ENCODE measurements around the gene FSIP1.
A peak's percentile ranks its signal among the peaks of the same experiment; 100 is the strongest.

FSIP1 gene

DNA sequence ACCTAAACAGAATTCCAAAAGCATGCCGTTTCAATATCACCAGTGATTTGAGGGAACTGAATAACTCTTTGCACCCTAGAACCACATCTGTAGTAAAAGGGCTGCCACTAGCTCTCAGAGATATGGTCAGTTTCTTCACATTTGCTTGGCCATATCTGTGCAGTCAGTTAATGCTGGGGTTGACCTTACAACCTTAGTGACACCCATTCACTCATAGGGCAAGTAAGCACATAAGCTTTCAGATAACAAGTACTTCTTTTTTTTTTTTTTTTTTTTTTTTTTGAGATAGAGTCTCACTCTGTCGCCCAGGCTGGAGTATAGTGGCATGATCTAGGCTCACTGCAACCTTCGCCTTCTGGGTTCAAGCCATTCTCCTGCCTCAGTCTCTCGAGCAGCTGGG, 20.4 kb upstream of the FSIP1 start:
- H3K4me1 ChIP-seq: no peaks in the 10 kb centered on the region
- no peaks in the 10 kb centered on the region for H3K36me3 ChIP-seq
- TF ChIP-seq, protein P1, sequence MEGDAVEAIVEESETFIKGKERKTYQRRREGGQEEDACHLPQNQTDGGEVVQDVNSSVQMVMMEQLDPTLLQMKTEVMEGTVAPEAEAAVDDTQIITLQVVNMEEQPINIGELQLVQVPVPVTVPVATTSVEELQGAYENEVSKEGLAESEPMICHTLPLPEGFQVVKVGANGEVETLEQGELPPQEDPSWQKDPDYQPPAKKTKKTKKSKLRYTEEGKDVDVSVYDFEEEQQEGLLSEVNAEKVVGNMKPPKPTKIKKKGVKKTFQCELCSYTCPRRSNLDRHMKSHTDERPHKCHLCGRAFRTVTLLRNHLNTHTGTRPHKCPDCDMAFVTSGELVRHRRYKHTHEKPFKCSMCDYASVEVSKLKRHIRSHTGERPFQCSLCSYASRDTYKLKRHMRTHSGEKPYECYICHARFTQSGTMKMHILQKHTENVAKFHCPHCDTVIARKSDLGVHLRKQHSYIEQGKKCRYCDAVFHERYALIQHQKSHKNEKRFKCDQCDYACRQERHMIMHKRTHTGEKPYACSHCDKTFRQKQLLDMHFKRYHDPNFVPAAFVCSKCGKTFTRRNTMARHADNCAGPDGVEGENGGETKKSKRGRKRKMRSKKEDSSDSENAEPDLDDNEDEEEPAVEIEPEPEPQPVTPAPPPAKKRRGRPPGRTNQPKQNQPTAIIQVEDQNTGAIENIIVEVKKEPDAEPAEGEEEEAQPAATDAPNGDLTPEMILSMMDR (IDR thresholded peaks at IDR 0.05; ENCODE audit: low read depth, low read length): no peak
- H3K27me3 ChIP-seq: no peaks in the 10 kb centered on the region
- no peaks in the 10 kb centered on the region for H3K9me3 ChIP-seq
- DNase-seq: no peak
- H3K4me3 ChIP-seq (ENCODE audit: low read depth, low read length): no peak overlapping the region

DNA sequence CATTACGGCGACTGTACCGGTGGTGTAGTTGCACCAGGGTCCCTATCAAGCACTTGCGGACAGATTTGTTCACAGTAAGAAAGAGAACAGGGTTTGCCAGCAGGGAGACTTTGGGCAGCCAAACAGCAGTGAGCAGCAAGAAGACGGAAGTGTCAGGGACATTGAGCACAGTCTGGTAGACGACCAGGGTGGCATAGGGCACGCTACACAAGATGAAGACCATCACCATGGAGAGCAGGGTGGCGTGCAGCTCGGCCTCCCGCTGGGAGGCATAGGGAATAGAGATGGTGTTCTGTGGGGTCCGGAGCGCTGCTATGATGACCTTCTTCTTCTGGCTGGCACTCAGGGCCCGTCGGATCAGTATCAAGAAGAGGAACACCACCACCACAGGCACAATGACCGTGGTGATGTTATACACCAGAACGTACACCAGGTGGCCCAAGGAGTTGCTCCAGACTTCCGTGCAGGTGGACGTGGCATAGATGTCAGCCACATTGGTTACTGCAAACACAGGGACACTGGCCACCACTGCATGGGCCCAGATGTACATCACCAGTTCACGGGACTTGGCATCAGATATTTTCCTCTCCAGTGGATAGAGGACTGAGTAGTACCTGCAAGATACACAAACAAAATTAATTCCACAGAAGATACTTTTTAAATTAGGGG, 19.1 kb upstream of the FSIP1 start:
- H3K27me3 ChIP-seq: no peaks in the 10 kb centered on the region
- no peaks in the 10 kb centered on the region for H3K9me3 ChIP-seq
- no peak overlapping the region for H3K4me3 ChIP-seq (ENCODE audit: low read depth, low read length)
- H3K36me3 ChIP-seq: no peaks in the 10 kb centered on the region
- TF ChIP-seq, protein P1 (IDR thresholded peaks at IDR 0.05; ENCODE audit: low read depth, low read length): peak; percentile 54
- H3K4me1 ChIP-seq: no peaks in the 10 kb centered on the region
- DNase-seq: peak; percentile 51

DNA sequence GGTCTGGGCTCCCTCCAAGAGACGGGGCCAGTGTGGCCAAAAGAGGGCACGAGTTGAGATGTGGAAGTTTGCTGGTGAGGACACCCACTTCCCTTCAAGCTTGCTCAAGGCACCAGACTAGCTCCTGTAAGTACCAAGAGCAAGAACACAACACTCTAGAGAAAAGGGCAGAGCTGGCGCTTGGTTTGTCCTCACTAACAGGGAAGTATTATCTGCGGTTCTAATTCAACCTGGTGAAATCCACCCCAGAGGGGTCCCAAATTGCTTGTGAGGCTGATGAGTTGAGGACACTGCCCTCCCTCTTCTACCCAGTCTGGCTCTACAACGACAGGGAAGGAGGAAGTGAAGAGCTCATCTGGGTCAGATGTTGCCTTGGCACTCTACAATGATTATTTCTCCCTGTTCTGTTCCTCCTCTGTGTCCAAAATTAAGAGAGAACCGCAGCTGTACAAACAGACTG, 16.9 kb upstream of the FSIP1 start:
- H3K4me1 ChIP-seq: no peaks in the 10 kb centered on the region
- H3K36me3 ChIP-seq: no peaks in the 10 kb centered on the region
- no peaks in the 10 kb centered on the region for H3K27me3 ChIP-seq
- H3K9me3 ChIP-seq: no peaks in the 10 kb centered on the region
- H3K4me3 ChIP-seq (ENCODE audit: low read depth, low read length): no peak overlapping the region
- TF ChIP-seq, protein P1 (IDR thresholded peaks at IDR 0.05; ENCODE audit: low read depth, low read length): no peak
- DNase-seq: no peak

- no peak for DNase-seq
- H3K36me3 ChIP-seq: no peaks in the 10 kb centered on the region
- TF ChIP-seq, protein P1 (IDR thresholded peaks at IDR 0.05; ENCODE audit: low read depth, low read length): no peak
- peaks cover 7% of the 10 kb centered on the region for H3K4me1 ChIP-seq
- no peaks in the 10 kb centered on the region for H3K27me3 ChIP-seq
- no peaks in the 10 kb centered on the region for H3K9me3 ChIP-seq
- no peak overlapping the region for H3K4me3 ChIP-seq (ENCODE audit: low read depth, low read length)
Measured at GRCh38 chr15:39798382-39798781, 15.7 kb upstream of the FSIP1 start.

DNA sequence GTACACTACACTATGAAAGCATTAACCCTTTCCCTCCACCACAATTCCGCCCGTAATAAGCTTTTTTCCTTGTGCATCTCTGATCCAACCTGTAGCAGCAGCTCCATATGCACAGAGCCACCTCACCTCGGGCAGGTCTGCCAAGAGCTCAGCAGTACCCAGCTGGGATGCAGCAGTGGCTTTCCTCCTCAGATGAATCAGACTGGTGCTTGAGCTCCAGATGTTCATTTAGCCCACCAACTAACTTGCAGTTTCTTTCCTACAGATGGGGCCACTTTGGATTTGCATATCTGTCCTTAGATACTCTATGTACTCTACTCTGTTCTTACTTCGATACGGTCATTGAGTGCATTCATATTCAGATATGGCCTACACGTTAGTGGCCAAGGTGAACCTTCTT, 14.8 kb upstream of the FSIP1 start:
- no peak for DNase-seq
- Histone ChIP-seq H3K4me3 (ENCODE audit: low read depth, low read length) (no peak overlapping the region), H3K36me3 (no peaks in the 10 kb centered on the region), H3K4me1 (peaks cover 7% of the 10 kb centered on the region), H3K9me3 (no peaks in the 10 kb centered on the region), H3K27me3 (no peaks in the 10 kb centered on the region)
- TF ChIP-seq, protein P1 (IDR thresholded peaks at IDR 0.05; ENCODE audit: low read depth, low read length): no peak

GRCh38 chr15:39796601-39797000, 14.0 kb upstream of the FSIP1 start:
- TF ChIP-seq, protein P1 (IDR thresholded peaks at IDR 0.05; ENCODE audit: low read depth, low read length): no peak
- peaks cover 7% of the 10 kb centered on the region for H3K4me1 ChIP-seq
- no peaks in the 10 kb centered on the region for H3K9me3 ChIP-seq
- no peak for DNase-seq
- no peaks in the 10 kb centered on the region for H3K27me3 ChIP-seq
- no peaks in the 10 kb centered on the region for H3K36me3 ChIP-seq
- H3K4me3 ChIP-seq (ENCODE audit: low read depth, low read length): no peak overlapping the region
